Measurements from ENCODE around the gene SPATS1. TPM values are rescaled to one million over a fixed set of nuclear protein-coding genes. Genes with fewer than 3 reads are reported as not detected.
"Not testable (repeated sequence)": the region's sequence is repeated elsewhere in the genome, so short reads cannot be mapped to it uniquely, and the experiment has no call there.

SPATS1 gene
- total RNA-seq, 4 donors from 2014 or later = not detected

DNA sequence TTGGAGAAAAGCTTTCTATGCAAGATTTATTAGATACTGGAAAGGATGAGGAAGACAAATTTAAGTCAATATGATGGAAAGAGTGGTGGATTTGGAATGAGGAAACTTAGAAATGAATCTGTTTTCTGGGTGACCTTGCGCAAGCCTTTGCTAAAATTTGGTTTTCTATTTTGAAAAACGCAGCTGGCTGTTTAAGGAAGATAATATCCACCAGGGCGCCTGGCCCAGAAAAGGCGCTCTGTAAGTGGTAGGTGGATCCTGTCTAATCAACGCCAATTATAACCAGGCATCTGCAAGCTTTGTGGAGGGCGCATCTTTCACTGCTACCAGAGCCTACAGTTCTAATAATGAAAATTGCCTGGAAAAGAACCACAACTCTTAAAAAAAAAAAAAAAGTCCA lies 398 bp upstream of the SPATS1 start:
- Histone ChIP-seq H3K36me3 (no peaks in the 10 kb centered on the region), H3K27me3 (peaks cover 21% of the 10 kb centered on the region), H3K4me3 (peak overlapping the region; percentile 34), H3K27ac (no peak overlapping the region), H3K9me3 (no peaks in the 10 kb centered on the region), H3K4me1 (peaks cover 13% of the 10 kb centered on the region)
- no peak for DNase-seq (ENCODE audit: low spot score in 2 of 2)
- no peak for TF ChIP-seq POLR2A (IDR thresholded peaks at IDR 0.05)
- TF ChIP-seq, protein P1, sequence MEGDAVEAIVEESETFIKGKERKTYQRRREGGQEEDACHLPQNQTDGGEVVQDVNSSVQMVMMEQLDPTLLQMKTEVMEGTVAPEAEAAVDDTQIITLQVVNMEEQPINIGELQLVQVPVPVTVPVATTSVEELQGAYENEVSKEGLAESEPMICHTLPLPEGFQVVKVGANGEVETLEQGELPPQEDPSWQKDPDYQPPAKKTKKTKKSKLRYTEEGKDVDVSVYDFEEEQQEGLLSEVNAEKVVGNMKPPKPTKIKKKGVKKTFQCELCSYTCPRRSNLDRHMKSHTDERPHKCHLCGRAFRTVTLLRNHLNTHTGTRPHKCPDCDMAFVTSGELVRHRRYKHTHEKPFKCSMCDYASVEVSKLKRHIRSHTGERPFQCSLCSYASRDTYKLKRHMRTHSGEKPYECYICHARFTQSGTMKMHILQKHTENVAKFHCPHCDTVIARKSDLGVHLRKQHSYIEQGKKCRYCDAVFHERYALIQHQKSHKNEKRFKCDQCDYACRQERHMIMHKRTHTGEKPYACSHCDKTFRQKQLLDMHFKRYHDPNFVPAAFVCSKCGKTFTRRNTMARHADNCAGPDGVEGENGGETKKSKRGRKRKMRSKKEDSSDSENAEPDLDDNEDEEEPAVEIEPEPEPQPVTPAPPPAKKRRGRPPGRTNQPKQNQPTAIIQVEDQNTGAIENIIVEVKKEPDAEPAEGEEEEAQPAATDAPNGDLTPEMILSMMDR (IDR thresholded peaks at IDR 0.05) = no peak
- no peak for TF ChIP-seq EP300 (IDR thresholded peaks at IDR 0.05)
- no peak for TF ChIP-seq POLR2AphosphoS5 (IDR thresholded peaks at IDR 0.05)
- 23% methylated on average over 6 of the region's 6 CpGs for WGBS

DNA sequence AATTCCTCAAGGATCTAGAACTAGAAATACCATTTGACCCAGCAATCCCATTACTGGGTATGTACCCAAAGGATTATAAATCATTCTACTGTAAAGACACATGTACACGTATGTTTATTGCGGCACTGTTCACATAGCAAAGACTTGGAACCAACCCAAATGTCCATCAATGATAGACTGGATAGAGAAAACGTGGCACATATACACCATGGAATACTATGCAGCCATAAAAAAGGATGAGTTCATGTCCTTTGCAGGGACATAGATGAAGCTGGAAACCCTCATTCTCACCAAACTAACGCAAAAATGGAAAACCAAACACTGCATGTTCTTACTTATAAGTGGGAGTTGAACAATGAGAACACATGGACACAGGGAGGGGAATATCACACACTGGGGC lies 4.4 kb downstream of the SPATS1 start:
- H3K27ac ChIP-seq; H3K4me3 ChIP-seq; DNase-seq (ENCODE audit: low spot score in 2 of 2); H3K36me3 ChIP-seq; H3K4me1 ChIP-seq; H3K9me3 ChIP-seq: not testable (repeated sequence)
- H3K27me3 ChIP-seq = peaks cover 21% of the 10 kb centered on the region
- WGBS = 82% methylated on average over 4 of the region's 4 CpGs

DNA sequence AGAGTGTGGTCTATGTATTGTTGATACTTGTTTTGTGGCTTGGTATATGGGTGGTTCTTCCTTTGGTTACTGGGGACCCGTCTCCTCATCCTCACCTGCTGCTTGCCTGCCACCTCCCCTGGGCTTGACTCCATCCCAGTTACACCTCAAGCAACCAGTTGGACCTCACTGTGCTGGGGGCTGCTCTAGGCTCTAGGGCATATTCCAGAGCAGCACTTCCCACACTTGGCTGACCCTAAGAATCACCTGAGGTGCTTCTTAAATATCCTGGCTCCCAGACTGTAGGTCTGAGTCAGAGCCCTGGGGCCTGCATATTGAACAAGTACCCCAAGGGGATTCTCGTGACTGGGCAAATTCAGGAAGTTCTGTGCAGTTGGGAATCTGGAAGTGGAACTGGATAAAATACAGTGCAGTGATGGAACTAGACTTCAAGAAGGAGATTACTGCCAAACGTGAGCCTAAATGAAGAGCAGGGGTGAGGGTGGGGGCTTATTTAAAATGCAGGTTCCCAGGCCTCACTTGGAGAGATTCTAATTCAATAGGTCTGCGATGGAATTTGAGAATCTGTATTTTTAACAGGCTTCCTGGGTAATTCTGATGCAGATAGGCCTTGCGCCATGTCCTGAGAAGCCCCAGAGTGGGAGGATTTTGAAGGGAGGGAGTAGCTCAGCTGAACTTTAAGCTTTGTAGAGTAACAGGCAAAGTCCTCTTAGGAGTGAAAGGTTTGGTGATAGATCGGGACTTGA lies 7.6 kb downstream of the SPATS1 start:
- Histone ChIP-seq H3K4me3 (no peak overlapping the region), H3K9me3 (no peaks in the 10 kb centered on the region), H3K27ac (no peak overlapping the region), H3K4me1 (no peaks in the 10 kb centered on the region), H3K36me3 (no peaks in the 10 kb centered on the region), H3K27me3 (peaks cover 3% of the 10 kb centered on the region)
- DNase-seq (ENCODE audit: low spot score in 2 of 2) = no peak
- whole genome bisulfite sequencing = 67% methylated on average over 6 of the region's 6 CpGs
- TF ChIP-seq, protein P1 (IDR thresholded peaks at IDR 0.05) = no peak
- TF ChIP-seq POLR2A (IDR thresholded peaks at IDR 0.05) = no peak

DNA sequence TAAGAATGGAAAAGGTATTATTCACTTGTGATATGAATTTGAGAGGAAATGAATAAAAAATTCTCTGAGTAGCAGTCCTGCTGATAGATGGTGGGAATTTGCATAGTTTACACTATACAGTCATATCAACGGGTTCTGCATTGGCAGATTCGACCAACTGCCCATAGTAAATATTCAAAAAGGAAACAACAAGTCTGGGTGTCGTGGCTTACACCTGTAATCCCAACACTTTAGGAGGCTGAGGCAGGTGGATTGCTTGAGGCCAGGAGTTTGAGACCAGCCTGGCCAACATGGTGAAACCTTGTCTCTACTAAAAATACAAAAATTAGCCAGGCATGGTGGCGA lies 8.2 kb downstream of the SPATS1 start:
- H3K4me3 ChIP-seq; H3K9me3 ChIP-seq; H3K27me3 ChIP-seq; H3K36me3 ChIP-seq; DNase-seq (ENCODE audit: low spot score in 2 of 2); H3K4me1 ChIP-seq; H3K27ac ChIP-seq: not testable (repeated sequence)
- WGBS = 88% methylated on average over 4 of the region's 4 CpGs

DNA sequence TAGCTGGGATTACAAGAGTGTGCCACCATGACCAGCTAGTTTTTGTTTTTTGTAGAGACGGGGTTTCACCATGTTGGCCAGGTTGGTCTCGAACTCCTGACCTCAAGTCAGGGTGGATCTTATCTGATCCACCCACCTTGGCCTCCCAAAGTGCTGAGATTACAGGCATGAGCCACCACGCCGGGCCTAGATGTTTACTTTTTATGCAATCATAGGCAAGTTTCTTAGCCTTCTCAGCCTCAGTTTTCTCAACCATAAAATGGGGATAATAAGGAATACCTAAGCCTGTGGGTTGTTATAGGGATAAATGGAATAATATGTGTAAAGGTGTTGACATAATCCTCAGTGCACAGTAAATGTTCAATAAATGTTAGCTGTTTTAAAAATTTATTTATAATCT lies 9.8 kb downstream of the SPATS1 start:
- Histone ChIP-seq H3K4me1 (no peaks in the 10 kb centered on the region), H3K9me3 (no peaks in the 10 kb centered on the region), H3K27me3 (peaks cover 4% of the 10 kb centered on the region), H3K36me3 (no peaks in the 10 kb centered on the region), H3K27ac (no peak overlapping the region), H3K4me3 (no peak overlapping the region)
- WGBS = 92% methylated on average over 4 of the region's 4 CpGs
- TF ChIP-seq, protein P1 (IDR thresholded peaks at IDR 0.05) = no peak
- TF ChIP-seq POLR2A (IDR thresholded peaks at IDR 0.05) (no peak), EP300 (IDR thresholded peaks at IDR 0.05) (no peak), POLR2AphosphoS5 (IDR thresholded peaks at IDR 0.05) (no peak)
- no peak for DNase-seq (ENCODE audit: low spot score in 2 of 2)

DNA sequence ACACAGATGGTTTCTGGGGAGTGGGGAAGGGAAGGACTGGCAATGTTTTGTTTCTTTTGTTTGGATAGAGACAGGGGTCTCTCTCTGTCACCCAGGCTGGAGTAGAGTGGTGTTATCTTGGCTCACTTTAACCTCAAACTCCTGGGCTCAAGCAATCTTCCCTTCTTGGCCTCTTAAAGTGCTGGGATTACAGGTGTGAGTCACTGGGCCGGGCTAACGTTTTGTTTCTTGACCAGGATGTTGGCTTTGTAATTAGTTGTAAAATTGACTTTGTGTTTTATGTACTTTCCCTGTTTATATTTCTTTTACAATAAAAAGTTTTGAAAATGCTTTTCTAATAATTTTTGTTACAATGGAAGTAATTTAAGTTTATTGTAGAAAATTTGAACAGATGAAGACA lies 10.9 kb downstream of the SPATS1 start:
- Histone ChIP-seq H3K9me3 (no peaks in the 10 kb centered on the region), H3K36me3 (no peaks in the 10 kb centered on the region), H3K27ac (no peak overlapping the region), H3K4me1 (no peaks in the 10 kb centered on the region), H3K4me3 (no peak overlapping the region), H3K27me3 (peaks cover 4% of the 10 kb centered on the region)
- DNase-seq (ENCODE audit: low spot score in 2 of 2) = no peak
- 47% methylated on average over 2 of the region's 2 CpGs for WGBS
- TF ChIP-seq POLR2AphosphoS5 (IDR thresholded peaks at IDR 0.05) = no peak
- no peak for TF ChIP-seq EP300 (IDR thresholded peaks at IDR 0.05)
- TF ChIP-seq POLR2A (IDR thresholded peaks at IDR 0.05) = no peak
- TF ChIP-seq, protein P1 (IDR thresholded peaks at IDR 0.05) = no peak

Data from suprapubic skin (tissue), 4 donors.